NCI-H226 (cell line): ENCODE results near the gene C13orf46.
A peak's percentile ranks its signal among the peaks of the same experiment; 100 is the strongest.
"Not testable (repeated sequence)": the region's sequence is repeated elsewhere in the genome, so short reads cannot be mapped to it uniquely, and the experiment has no call there.

Experiments
- DNase-seq: peaks from one replicate; pipeline ENCODE4 v3.0.0-alpha.2; 2015

C13orf46 gene

DNA sequence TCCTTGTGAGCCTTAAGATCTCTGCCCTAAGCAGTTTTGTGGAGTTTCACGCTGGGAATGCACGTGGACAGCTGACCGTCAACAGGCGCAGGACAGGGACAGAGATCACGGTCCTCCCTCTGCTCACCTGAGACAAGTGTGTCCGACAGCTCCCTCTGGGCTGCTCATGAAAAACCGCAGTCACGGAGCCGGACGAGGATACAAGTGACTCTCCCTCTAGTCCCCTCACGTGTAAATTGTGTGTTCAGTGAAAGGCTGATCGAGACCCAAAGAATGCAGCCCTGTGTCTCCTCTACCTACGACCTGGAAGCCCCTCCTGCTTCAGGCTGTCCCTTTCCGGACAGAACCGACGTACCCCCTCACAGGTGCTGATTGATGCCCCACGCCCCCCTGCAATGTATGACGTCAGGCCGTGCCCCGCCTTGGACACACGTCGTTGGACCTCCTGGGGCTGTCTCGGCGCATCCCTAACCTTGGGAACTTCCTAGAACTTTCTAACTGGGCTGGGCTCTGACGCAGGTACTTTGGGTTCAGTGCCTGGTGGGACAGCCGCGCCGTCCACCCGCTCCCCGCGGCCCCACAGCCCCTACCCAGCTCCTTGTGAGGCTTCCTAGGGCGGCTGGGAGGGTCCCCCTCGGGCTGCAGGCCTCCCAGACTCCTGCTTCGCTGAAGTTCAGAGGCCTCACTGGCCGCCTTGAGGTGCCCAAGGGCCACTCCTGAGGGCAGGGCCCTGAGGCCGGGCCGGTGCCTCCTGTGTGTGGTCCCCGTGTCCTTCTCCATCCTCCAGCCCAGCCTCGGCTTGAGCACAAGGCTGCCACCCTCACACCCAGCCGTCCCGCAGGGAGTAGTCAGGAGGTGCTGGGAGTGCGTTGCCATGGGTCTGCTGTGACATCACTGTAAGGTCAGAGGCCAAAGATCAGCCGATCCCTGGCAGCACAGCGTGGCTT is at the start of gene C13orf46:
C13orf46 (minus strand) TSS at position 859 of the 947 bp plus-strand sequence; CDS start at position 780, 79 bp downstream.
- DNase-seq: no peak

DNA sequence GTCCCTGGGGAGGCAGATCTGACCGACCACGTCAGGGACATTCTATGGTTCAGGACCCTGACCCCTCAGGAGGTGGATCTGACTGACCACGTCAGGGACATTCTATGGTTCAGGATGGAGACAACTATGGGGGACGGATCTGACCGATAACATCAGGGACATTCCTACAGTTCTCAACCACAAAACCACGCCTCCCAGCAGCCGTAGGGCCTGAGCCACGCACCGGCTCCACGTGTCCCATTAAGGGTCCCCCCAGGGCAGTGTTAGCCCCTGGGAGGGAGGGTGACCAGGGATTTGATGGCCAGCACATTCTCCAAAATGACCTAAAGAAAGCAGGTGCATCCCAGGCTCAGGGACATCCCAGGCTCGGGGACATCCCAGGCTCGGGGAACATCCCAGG is 49.0 kb upstream of the C13orf46 start:
- DNase-seq: no peak

DNA sequence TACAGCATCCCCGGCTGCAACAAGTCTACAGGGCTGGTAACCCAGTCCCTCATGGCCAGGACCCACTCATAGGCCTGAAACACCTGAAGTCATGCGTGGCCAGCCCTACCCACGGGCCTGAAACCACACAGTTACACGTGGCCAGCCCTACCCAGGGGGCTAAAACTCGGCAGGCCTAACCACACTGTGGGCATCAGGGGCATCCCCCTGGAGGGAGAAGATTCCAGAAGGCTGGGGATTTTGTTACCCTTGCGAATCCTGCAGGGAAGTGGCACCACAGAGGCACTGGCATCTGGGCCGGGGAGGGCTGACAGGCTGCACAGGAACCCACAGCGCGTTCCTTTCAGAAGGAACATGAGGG is 48.4 kb upstream of the C13orf46 start:
- DNase-seq: no peak

DNA sequence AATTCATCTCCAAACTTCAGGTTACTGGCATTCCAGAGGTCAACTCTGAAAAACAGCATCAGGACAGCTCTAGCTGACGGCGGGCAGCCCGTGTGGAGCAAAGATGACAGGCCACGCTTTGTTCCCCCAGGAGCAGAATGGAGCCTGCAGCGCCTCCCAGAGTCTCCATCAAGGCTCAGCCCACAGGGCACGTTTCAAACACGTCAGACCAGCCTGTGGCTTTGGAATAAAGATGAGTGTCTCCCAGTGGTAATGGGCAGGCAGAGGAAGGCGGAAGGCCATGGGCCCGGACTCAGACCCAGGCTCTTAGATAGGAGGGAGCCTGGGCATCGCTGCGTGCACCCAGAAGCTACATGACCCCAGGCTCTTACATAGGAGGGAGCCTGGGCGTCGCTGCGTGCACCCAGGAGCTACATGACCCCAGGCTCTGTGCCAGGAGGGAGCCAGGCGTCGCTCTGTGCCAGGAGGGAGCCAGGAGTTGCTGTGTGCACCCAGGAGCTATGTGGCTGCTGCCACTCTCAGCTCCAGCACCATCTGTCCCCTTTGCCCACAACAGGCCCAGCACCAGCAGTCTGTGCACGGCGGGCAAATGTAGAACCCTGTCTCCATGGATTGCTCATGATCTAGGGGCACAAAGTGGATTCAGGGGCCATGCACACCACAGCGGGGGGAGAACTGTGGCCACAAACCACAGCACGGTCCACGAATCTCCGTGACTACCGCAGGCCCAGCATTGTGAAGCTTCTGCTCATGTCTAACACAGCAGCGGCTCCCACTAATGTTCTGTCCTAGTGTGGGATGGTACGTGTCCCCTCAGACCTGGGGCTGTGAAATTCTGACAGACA is 47.8 kb upstream of the C13orf46 start:
- DNase-seq: no peak

DNA sequence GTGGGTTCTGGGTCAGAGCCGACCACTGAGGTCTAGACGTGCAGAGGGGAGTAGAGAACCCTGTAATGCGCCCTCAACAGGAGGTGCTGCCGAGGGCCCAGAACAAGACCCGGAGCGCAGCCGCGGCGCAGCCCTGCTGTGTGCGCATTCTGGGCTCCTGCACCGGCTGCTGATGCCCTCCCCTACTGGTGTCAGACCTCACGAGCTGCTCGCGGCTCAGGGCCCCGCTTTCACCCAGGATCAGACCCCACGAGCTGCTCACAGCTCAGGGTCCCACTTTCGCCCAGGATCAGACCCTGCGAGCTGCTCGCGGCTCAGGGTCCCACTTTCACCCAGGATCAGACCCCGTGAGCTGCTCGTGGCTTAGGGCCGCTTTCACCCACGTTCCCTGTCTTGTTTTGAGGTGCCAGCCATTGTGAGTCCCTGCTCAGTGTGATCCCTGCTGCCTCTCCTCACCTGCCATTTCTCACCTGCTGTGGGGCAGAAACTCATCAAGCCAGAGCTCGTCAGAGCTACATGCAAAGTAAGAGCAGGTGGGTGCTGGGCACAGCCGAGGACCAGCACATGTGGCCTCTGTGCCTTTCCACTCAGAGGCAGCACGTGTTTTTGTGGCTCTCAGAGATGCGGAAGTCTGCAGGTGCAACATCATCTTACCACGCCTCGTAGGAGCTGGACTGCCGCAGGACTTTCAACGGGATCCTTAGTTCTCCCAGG is 47.0 kb upstream of the C13orf46 start:
- DNase-seq: no peak

DNA sequence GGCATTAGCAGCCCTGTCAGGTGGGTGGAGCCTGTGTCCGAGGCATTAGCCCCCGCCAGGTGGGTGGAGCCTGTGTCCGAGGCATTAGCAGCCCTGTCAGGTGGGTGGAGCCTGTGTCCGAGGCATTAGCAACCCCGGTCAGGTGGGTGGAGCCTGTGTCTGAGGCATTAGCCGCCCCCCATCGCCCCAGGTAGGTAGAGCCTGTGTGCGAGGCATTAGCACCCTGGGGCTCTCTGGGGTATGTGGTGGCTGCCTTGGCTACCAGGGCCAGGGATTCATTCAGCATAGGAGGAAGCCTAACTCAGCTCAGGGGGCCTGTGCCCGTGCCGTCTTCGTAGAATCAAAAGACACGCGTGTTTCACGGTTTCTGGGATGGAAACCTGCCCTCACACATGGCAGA is 46.3 kb upstream of the C13orf46 start:
- not testable (repeated sequence) for DNase-seq

DNA sequence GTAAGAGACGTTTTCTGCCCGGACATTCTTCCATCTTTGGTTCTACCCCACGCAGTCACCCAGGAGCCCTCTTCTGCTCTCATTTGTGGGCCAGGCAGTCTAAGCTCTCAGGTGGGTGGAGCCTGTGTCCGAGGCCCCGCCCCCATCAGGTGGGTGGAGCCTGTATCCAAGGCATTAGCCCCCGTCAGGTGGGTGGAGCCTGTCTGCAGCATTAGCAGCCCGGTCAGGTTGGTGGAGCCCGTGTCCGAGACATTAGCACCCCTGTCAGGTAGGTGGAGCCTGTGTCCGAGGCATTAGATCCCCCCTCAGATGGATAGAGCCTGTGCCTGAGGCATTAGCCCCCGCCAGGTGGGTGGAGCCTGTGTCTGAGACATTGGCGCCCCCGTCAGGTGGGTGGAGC is 45.5 kb upstream of the C13orf46 start:
- peak; percentile 6 for DNase-seq

DNA sequence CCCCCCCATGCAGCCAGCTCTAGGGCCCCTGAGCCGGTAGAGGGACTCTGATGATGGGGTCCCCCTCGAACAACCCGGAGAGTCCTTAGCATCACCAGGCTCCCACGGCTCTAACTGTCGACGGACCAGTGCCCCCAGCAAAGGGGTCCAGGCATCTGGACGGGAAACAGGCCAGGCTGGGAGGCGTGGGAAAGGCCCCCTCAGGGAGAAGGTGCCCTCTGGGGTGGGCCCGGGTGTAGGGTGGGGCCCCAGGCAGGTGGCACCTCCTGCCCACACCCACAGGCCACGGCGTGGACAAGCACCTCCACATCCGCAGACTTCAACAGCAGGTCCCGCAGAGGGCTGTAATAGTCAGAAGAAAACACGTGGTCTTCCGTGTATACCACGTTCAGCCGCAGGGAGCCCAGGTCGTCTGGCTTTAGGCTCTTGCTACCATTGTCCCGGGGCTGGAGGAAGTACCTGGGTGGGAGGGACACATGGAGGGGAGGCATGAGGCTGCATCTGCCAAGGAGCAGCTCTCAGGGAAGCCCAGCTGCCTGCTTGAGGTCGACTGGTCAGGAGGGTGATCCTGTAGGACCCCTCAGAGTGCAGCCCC is 44.7 kb upstream of the C13orf46 start:
- no peak for DNase-seq

DNA sequence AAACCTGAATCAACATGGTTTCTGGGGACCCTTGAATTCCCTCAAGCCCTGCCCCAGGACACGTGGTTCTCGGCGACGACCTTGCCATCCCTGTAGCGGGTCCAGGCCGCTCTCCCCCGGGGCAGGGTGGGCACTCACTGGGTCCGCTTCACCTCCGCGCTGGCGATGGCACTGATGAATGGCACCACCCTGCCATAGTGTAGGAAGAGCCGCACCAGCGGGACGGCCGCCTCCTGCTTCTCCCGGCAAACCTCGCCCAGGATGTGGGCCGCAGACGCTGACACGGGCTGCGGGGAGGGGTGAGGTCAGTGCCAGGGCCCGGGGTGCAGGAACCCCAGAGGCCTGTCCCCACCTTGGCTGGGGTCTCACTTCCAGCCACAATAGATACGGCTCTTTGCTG is 44.1 kb upstream of the C13orf46 start:
- DNase-seq: no peak

DNA sequence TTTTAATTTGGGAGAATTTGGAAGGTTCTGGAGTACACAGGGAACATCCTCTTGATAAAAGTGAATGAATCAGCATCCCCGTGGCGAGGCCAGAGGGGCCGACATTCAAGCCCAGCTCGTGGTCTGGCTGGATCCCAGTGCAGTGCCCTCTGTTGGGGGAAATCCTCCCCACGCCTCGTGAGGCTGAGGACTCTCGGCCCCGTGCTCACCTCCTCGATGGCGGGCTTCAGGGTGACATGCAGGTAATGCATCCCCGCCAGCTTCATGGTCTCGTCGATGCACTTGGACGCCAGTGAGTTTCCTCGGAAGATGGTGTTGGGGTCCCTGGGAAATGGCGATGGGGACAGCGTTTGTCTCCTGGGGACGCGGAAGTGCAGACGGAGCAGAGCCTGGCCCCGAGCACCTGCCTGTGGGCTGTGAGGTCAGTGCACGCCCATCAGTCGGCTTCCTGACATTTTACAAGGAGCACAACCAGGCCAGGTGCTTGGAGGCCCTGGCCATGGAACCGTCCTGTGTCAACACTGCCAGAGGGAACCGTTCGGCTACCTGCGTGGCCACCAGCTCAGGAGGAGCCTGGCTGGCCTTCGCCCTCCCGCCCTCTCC is 43.3 kb upstream of the C13orf46 start:
- peak; percentile 11 for DNase-seq

DNA sequence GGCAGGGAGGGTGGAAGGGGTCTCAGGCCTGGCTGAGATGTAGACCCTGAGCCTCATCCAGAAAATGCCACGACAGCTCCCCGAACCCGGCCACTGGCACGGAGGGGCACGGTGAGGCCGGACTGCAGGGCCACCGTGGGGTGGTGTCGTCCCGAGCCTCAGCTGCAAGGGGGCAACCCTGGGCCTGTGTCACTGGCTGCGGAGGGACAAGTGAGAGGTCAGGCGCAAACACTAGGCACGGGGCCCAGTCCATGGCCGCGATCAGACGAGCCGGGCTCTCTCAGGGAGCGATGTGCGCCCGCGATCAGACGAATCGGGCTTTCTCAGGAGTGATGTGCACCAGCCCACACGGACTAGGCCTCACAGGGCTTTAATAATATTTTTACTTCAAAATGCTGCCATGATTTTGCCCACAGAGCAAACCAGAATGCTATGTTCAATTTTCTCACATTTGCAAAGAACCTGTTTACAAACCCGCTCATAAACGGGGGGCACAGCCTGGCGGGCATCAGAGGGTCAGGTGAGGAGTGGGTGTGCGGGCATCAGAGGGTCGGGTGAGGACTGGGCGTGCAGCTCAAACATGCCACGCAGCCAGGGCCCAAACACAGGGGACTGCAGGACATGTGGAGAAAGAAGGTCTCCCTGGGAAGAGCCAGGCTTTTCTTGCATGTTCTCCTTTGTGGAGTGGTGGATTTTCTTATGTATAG is 42.6 kb upstream of the C13orf46 start:
- no peak for DNase-seq

DNA sequence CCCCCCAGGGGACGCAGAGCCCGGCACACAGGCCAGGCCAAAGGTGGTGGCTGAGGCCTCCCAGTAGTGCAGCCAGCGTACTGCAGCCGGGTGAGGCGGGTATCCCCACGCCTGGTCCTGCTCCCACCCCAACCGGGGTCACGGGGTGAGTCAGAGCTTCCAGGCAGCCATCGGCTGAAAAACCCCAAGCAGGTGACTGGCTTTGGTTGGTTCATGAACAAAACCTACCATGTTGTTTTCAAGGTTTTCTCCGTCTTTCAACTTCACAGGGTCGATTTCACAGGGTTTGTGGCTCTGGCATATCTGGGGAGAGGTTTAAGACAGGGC is 42.1 kb upstream of the C13orf46 start:
- no peak for DNase-seq

DNA sequence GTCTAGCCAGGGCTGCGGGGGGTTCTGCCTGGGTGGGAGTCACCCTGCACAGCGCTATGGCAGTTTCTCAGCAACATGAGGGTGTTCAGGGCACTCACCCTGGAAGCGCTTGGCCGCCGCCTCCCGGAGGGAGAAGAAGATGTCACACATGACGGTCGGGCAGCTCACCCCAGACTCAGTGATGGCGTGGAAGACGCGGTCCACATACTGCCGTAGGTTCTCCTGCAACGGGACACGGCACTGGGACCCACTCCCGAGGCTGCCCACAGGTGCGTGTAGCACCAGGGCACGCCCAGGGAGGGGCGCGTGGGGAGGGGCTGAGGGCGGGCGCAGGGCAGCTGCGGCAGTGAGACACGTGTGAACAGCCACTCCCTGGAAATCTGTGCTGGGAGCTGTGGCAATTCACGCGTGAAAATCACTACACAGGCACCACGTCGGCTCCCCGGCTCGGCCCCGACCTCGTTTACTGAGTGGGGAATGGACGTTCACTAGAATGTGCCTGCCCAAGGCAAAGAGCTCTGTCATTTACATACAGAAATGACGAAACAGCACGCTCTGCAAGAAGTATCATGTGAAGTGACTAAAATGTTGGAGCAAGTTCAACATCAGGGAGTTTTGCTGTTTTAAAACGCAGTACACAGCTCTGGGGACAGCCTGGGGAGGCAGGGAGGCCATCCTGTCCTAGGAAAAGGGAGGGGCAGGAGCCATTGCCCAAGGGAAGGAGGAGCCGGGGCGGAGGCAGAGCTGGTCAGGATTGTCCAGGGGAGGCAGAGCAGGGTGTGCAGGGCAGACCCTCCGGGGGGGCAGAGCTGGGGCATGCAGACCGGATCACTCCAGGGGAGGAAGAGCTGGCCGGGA is 41.5 kb upstream of the C13orf46 start:
- DNase-seq: no peak

DNA sequence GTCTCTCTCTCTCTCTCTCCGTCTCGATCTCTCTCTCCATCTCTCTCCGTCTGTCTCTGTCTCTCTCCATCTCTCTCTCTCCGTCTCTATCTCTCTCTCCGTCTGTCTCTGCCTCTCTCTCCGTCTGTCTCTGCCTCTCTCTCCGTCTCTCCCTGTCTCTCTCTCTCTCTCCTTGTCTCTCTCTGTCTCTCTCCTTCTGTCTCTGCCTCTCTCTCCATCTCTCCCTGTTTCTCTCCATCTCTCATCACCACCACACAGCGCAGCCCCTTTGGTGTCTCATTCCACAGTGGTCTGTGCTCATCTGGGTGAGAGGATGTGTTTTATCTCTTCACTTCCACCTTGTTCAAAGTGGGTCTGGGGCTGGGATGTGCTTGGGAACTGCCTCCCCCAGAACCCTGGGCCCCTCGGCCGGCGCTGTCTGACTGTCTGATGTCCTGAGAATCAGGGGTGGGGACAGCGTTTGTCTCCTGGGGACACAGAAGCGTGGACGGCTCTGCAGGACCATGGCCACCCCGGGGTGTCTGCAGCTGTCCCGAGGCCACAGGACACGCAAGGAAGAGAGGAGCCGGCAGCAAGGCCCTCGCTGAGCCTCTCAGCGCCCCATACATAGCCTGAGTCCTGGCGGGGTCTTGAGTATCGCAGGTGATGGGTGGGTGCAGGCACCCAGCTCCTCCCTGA is 40.2 kb upstream of the C13orf46 start:
- no peak for DNase-seq

DNA sequence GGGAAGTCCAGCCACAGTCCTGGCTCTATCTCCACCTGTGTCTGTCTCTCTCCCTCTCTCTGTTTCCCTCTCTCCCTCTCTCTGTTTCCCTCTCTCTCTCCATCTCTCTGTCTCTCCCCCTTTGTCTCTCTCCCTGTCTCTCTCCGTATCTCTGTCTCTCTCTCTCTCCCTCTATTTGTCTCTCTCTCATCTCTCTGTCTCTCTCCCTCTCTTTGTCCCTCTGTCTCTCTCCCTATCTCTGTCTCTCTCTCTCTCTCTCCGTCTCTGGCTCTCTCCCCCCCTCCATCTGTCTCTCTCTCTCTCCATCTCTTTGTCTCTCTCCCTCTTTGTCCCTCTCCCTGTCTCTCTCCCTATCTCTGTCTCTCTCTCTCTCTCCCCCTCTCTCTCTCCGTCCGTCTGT is 39.5 kb upstream of the C13orf46 start:
- no peak for DNase-seq

DNA sequence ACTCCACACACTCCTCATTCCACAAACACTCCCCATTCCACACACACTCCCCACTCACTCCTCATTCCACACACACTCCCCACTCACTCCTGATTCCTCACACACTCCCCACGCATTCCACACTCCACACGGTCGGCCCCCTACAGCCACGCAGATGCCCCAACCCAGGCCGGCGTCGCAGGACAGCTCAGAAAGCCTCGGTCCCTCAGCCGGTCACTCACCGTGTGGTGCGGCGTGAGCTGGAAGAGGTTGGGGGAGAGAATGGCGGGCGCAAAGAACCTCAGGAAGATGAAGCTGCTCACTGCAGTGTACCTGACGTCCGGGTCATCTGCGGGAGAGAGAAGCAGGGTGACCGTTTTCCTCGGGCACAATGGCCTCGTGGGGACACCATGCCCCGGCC is 39.0 kb upstream of the C13orf46 start:
- DNase-seq: no peak

DNA sequence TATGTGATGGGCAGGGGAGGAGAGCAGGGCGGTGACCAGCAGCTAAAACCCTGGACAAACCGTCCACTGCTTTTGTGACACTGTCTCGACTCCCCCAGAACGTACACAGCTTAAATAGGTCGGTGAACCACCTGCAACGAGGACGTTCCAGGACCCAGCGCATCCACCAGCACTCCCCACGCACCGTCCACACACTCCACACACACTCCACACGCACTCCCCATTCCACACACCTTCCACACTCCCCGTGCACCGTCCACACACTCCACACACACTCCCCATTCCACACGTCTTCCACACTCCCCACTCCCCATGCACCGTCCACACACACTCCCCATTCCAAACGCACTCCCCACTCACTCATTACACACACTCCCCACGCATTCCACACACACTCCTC is 38.3 kb upstream of the C13orf46 start:
- no peak for DNase-seq

DNA sequence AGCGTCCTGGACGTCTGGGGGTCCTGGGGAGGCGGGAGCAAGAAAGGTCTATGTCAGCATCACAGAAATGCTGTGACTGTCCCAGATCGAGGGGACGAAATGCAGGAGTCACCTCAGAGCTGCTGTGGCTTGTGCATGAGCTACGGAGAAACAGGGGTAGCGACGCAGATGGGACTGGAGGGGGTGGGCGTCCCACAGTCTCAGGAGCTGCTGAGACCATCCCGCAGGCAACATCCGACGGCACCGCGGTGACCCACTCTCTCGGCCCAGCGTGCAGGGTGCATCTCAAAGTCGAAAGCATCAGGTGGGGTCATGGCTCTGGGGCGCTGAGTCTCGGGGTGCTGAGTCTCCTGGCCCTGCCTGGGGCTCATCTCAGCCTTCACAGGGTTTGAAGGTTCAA is 37.4 kb upstream of the C13orf46 start:
- no peak for DNase-seq

DNA sequence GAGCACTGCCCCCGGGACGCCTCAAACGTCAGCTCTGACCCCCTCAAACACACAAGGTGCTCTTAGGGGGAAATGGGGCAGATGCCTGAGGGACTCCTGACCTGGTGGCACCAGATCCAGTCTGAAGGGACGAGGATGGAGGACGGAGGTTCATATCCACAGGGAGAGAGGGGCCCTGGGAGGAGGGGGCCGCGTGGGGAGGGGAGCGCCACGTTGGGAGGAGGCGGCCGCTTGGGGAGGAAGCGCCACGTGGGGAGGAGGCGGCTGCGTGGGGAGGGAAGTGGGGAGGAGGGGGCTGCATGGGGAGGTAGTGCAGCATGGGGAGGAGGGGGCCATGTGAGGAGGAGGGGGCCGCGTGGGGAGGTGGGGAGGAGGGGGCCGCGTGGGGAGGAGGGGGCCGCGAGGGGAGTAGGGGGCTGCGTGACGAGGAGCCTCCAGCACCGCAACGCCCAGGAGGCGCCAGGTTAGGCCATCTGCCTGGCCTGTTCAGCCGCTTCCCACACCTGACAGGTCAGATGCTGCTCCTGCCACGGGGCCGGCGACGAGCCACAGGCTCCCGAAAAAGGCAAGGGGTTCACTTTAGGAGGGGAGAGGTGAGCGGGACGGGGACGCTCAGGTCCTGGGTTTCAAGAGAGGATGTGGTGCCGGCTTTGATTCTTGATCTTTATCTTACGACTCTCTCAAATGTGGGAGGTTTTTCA is 36.7 kb upstream of the C13orf46 start:
- no peak for DNase-seq
